ENCODE measurements around the gene PCNT.
"Not testable (repeated sequence)": the region's sequence is repeated elsewhere in the genome, so short reads cannot be mapped to it uniquely, and the experiment has no call there.

PCNT gene

GRCh38 chr21:46438241-46438640, 114.3 kb downstream of the PCNT start:
- H3K4me3 ChIP-seq (ENCODE audit: low read depth, low read length) = no peak overlapping the region
- peaks cover 80% of the 10 kb centered on the region for H3K36me3 ChIP-seq (ENCODE audit: control insufficient read depth, insufficient read depth, low read length)
- H3K27me3 ChIP-seq (ENCODE audit: control insufficient read depth, insufficient read depth, low read length) = no peaks in the 10 kb centered on the region
- no peak overlapping the region for H3K9ac ChIP-seq (ENCODE audit: low read depth, low read length)
- no peaks in the 10 kb centered on the region for H3K9me3 ChIP-seq (ENCODE audit: control insufficient read depth, insufficient read depth, low read length)
- no peak overlapping the region for H3K27ac ChIP-seq (ENCODE audit: low read depth, low read length)
- no peaks in the 10 kb centered on the region for H3K4me1 ChIP-seq (ENCODE audit: control insufficient read depth, insufficient read depth, low read length)

- H3K27ac ChIP-seq (ENCODE audit: low read depth, low read length) = no peak overlapping the region
- H3K9me3 ChIP-seq (ENCODE audit: control insufficient read depth, insufficient read depth, low read length) = no peaks in the 10 kb centered on the region
- H3K36me3 ChIP-seq (ENCODE audit: control insufficient read depth, insufficient read depth, low read length) = peaks cover 89% of the 10 kb centered on the region
- H3K4me1 ChIP-seq (ENCODE audit: control insufficient read depth, insufficient read depth, low read length) = no peaks in the 10 kb centered on the region
- no peak overlapping the region for H3K4me3 ChIP-seq (ENCODE audit: low read depth, low read length)
- H3K27me3 ChIP-seq (ENCODE audit: control insufficient read depth, insufficient read depth, low read length) = no peaks in the 10 kb centered on the region
- H3K9ac ChIP-seq (ENCODE audit: low read depth, low read length) = no peak overlapping the region
Observed at GRCh38 chr21:46439906-46440305, 116.0 kb downstream of the PCNT start.

- Histone ChIP-seq H3K9me3 (ENCODE audit: control insufficient read depth, insufficient read depth, low read length) (no peaks in the 10 kb centered on the region), H3K4me3 (ENCODE audit: low read depth, low read length) (no peak overlapping the region), H3K27me3 (ENCODE audit: control insufficient read depth, insufficient read depth, low read length) (no peaks in the 10 kb centered on the region), H3K4me1 (ENCODE audit: control insufficient read depth, insufficient read depth, low read length) (no peaks in the 10 kb centered on the region), H3K27ac (ENCODE audit: low read depth, low read length) (no peak overlapping the region), H3K9ac (ENCODE audit: low read depth, low read length) (no peak overlapping the region), H3K36me3 (ENCODE audit: control insufficient read depth, insufficient read depth, low read length) (peaks cover 91% of the 10 kb centered on the region)
Observed at GRCh38 chr21:46441331-46441730, 117.4 kb downstream of the PCNT start.

GRCh38 chr21:46441961-46442498, 118.1 kb downstream of the PCNT start:
- Histone ChIP-seq H3K4me1 (ENCODE audit: control insufficient read depth, insufficient read depth, low read length) (no peaks in the 10 kb centered on the region), H3K9me3 (ENCODE audit: control insufficient read depth, insufficient read depth, low read length) (no peaks in the 10 kb centered on the region), H3K36me3 (ENCODE audit: control insufficient read depth, insufficient read depth, low read length) (peaks cover 84% of the 10 kb centered on the region), H3K27ac (ENCODE audit: low read depth, low read length) (no peak overlapping the region), H3K4me3 (ENCODE audit: low read depth, low read length) (no peak overlapping the region), H3K27me3 (ENCODE audit: control insufficient read depth, insufficient read depth, low read length) (no peaks in the 10 kb centered on the region), H3K9ac (ENCODE audit: low read depth, low read length) (no peak overlapping the region)

- Histone ChIP-seq H3K36me3 (ENCODE audit: control insufficient read depth, insufficient read depth, low read length) (peaks cover 75% of the 10 kb centered on the region), H3K4me3 (ENCODE audit: low read depth, low read length) (no peak overlapping the region), H3K9me3 (ENCODE audit: control insufficient read depth, insufficient read depth, low read length) (no peaks in the 10 kb centered on the region), H3K27ac (ENCODE audit: low read depth, low read length) (no peak overlapping the region), H3K9ac (ENCODE audit: low read depth, low read length) (no peak overlapping the region), H3K27me3 (ENCODE audit: control insufficient read depth, insufficient read depth, low read length) (no peaks in the 10 kb centered on the region), H3K4me1 (ENCODE audit: control insufficient read depth, insufficient read depth, low read length) (no peaks in the 10 kb centered on the region)
Observed at GRCh38 chr21:46442938-46443337, 119.0 kb downstream of the PCNT start.

GRCh38 chr21:46443910-46444309, 120.0 kb downstream of the PCNT start:
- no peak overlapping the region for H3K27ac ChIP-seq (ENCODE audit: low read depth, low read length)
- no peaks in the 10 kb centered on the region for H3K4me1 ChIP-seq (ENCODE audit: control insufficient read depth, insufficient read depth, low read length)
- H3K27me3 ChIP-seq (ENCODE audit: control insufficient read depth, insufficient read depth, low read length) = no peaks in the 10 kb centered on the region
- H3K9ac ChIP-seq (ENCODE audit: low read depth, low read length) = no peak overlapping the region
- no peak overlapping the region for H3K4me3 ChIP-seq (ENCODE audit: low read depth, low read length)
- H3K36me3 ChIP-seq (ENCODE audit: control insufficient read depth, insufficient read depth, low read length) = peaks cover 68% of the 10 kb centered on the region
- H3K9me3 ChIP-seq (ENCODE audit: control insufficient read depth, insufficient read depth, low read length) = no peaks in the 10 kb centered on the region

GRCh38 chr21:46448108-46448507, 124.2 kb downstream of the PCNT start:
- no peaks in the 10 kb centered on the region for H3K4me1 ChIP-seq (ENCODE audit: control insufficient read depth, insufficient read depth, low read length)
- no peak overlapping the region for H3K4me3 ChIP-seq (ENCODE audit: low read depth, low read length)
- no peak overlapping the region for H3K9ac ChIP-seq (ENCODE audit: low read depth, low read length)
- peaks cover 26% of the 10 kb centered on the region for H3K36me3 ChIP-seq (ENCODE audit: control insufficient read depth, insufficient read depth, low read length)
- peaks cover 3% of the 10 kb centered on the region; the same call in 1 of the 2 replicates for H3K9me3 ChIP-seq (ENCODE audit: control insufficient read depth, insufficient read depth, low read length)
- H3K27me3 ChIP-seq (ENCODE audit: control insufficient read depth, insufficient read depth, low read length) = no peaks in the 10 kb centered on the region
- no peak overlapping the region for H3K27ac ChIP-seq (ENCODE audit: low read depth, low read length)

GRCh38 chr21:46448855-46449254, 124.9 kb downstream of the PCNT start:
- H3K9me3 ChIP-seq (ENCODE audit: control insufficient read depth, insufficient read depth, low read length); H3K4me1 ChIP-seq (ENCODE audit: control insufficient read depth, insufficient read depth, low read length); H3K4me3 ChIP-seq (ENCODE audit: low read depth, low read length); H3K9ac ChIP-seq (ENCODE audit: low read depth, low read length); H3K27ac ChIP-seq (ENCODE audit: low read depth, low read length); H3K27me3 ChIP-seq (ENCODE audit: control insufficient read depth, insufficient read depth, low read length): not testable (repeated sequence)
- peaks cover 18% of the 10 kb centered on the region for H3K36me3 ChIP-seq (ENCODE audit: control insufficient read depth, insufficient read depth, low read length)

GRCh38 chr21:46452710-46453109, 128.8 kb downstream of the PCNT start:
- peaks cover 17% of the 10 kb centered on the region for H3K36me3 ChIP-seq (ENCODE audit: control insufficient read depth, insufficient read depth, low read length)
- H3K27ac ChIP-seq (ENCODE audit: low read depth, low read length) = no peak overlapping the region
- no peak overlapping the region for H3K4me3 ChIP-seq (ENCODE audit: low read depth, low read length)
- no peaks in the 10 kb centered on the region for H3K27me3 ChIP-seq (ENCODE audit: control insufficient read depth, insufficient read depth, low read length)
- peaks cover 6% of the 10 kb centered on the region for H3K4me1 ChIP-seq (ENCODE audit: control insufficient read depth, insufficient read depth, low read length)
- peaks cover 3% of the 10 kb centered on the region; the same call in 1 of the 2 replicates for H3K9me3 ChIP-seq (ENCODE audit: control insufficient read depth, insufficient read depth, low read length)
- H3K9ac ChIP-seq (ENCODE audit: low read depth, low read length) = no peak overlapping the region

GRCh38 chr21:46454142-46454541, 130.2 kb downstream of the PCNT start:
- Histone ChIP-seq H3K36me3 (ENCODE audit: control insufficient read depth, insufficient read depth, low read length) (peaks cover 17% of the 10 kb centered on the region), H3K4me3 (ENCODE audit: low read depth, low read length) (no peak overlapping the region), H3K27me3 (ENCODE audit: control insufficient read depth, insufficient read depth, low read length) (no peaks in the 10 kb centered on the region)

GRCh38 chr21:46454634-46455390, 130.9 kb downstream of the PCNT start:
- H3K27ac ChIP-seq (ENCODE audit: low read depth, low read length) = no peak overlapping the region
- H3K9ac ChIP-seq (ENCODE audit: low read depth, low read length) = no peak overlapping the region
- H3K27me3 ChIP-seq (ENCODE audit: control insufficient read depth, insufficient read depth, low read length) = no peaks in the 10 kb centered on the region
- H3K9me3 ChIP-seq (ENCODE audit: control insufficient read depth, insufficient read depth, low read length) = peaks cover 3% of the 10 kb centered on the region; the same call in 1 of the 2 replicates
- H3K4me3 ChIP-seq (ENCODE audit: low read depth, low read length) = no peak overlapping the region
- peaks cover 6% of the 10 kb centered on the region for H3K4me1 ChIP-seq (ENCODE audit: control insufficient read depth, insufficient read depth, low read length)
- H3K36me3 ChIP-seq (ENCODE audit: control insufficient read depth, insufficient read depth, low read length) = peaks cover 17% of the 10 kb centered on the region

More at GRCh38 chr21:46454142-46454541, 130.2 kb downstream of the PCNT start:
- Histone ChIP-seq H3K9ac (ENCODE audit: low read depth, low read length) (no peak overlapping the region), H3K27ac (ENCODE audit: low read depth, low read length) (no peak overlapping the region), H3K9me3 (ENCODE audit: control insufficient read depth, insufficient read depth, low read length) (peaks cover 3% of the 10 kb centered on the region; the same call in 1 of the 2 replicates), H3K4me1 (ENCODE audit: control insufficient read depth, insufficient read depth, low read length) (peaks cover 6% of the 10 kb centered on the region)
